IMR-90 (cell line): ENCODE results near the gene ESRRG. TPM values are rescaled to one million over a fixed set of nuclear protein-coding genes. Genes with fewer than 3 reads are reported as not detected.

Experiments
- ATAC-seq: fragments of 200-7000 bp; cut with Tn5 transposase; 2 replicates; pipeline ENCODE4 v1.9.1; 2020; ENCODE audit warnings: low read depth, mild to moderate bottlenecking, moderate library complexity
- BruUV-seq: library from RNA; stranded (reverse); fragments of 400-500 nt; replicated peaks from 2 replicates; lab custom pipeline; 2021; lab: Mats Ljungman, UMichigan
- CTCF ChIA-PET: fragments of 300-600 bp; formaldehyde crosslinking; extraction: SDS; loops from one replicate; lab custom pipeline; 2021; ENCODE audit warnings: antibody characterized with exemption; lab: Yijun Ruan, JAX
- POLR2A ChIA-PET: fragments of 300-600 bp; sonication (Branson Sonifier 250); formaldehyde crosslinking; loops from one replicate; lab custom pipeline; 2022; ENCODE audit warnings: antibody characterized with exemption; ENCODE audit not compliant: unreplicated experiment; lab: Charles Lee
- DNase-seq: peaks from one replicate; pipeline ENCODE4 v3.0.0; 2013
- H2AFZ ChIP-seq: replicated peaks from 2 replicates; pipeline ENCODE3; 2013; ENCODE audit warnings: low read length, mild to moderate bottlenecking; ENCODE audit not compliant: poor library complexity
- H2AK5ac ChIP-seq: 2 replicates; pipeline ENCODE4 v1.6.1; 2013; ENCODE audit warnings: low read depth, low read length, inconsistent platforms
- H2AK9ac ChIP-seq: replicated peaks from 2 replicates; pipeline ENCODE3; 2013; ENCODE audit warnings: mild to moderate bottlenecking, low read depth, low read length, moderate library complexity; ENCODE audit not compliant: poor library complexity
- H2BK120ac ChIP-seq: 2 replicates; pipeline ENCODE4 v1.6.1; 2013; ENCODE audit warnings: low read depth, low read length, inconsistent platforms
- H2BK15ac ChIP-seq: 3 replicates; pipeline ENCODE4 v1.6.1; 2013; ENCODE audit warnings: low read depth, low read length, inconsistent platforms
- H2BK20ac ChIP-seq: 2 replicates; pipeline ENCODE4 v1.6.1; 2013; ENCODE audit warnings: low read depth, mild to moderate bottlenecking, inconsistent platforms, low read length, moderate library complexity
- H2BK5ac ChIP-seq: 2 replicates; pipeline ENCODE4 v1.6.1; 2013; ENCODE audit warnings: mild to moderate bottlenecking, low read depth, low read length, inconsistent platforms; ENCODE audit not compliant: poor library complexity, severe bottlenecking
- H3K14ac ChIP-seq: replicated peaks from 2 replicates; pipeline ENCODE4 v1.6.1; 2013; ENCODE audit warnings: low read depth, low read length, inconsistent platforms
- H3K18ac ChIP-seq: 2 replicates; pipeline ENCODE4 v1.6.1; 2013; ENCODE audit warnings: low read depth, low read length, control low read depth
- H3K23ac ChIP-seq: 2 replicates; pipeline ENCODE4 v1.6.1; 2013; ENCODE audit warnings: low read depth, low read length, inconsistent platforms
- H3K27ac ChIP-seq: 2 replicates; pipeline ENCODE4 v1.5.1; 2013; ENCODE audit warnings: mild to moderate bottlenecking, control low read depth, low read length; ENCODE audit not compliant: insufficient read depth
- H3K27me3 ChIP-seq: 2 replicates; pipeline ENCODE4 v1.6.1; 2013; ENCODE audit warnings: low read length; ENCODE audit not compliant: control insufficient read depth, insufficient read depth
- H3K36me3 ChIP-seq: 2 replicates; pipeline ENCODE4 v1.6.1; 2013; ENCODE audit warnings: low read length, mixed read lengths; ENCODE audit not compliant: control insufficient read depth, insufficient read depth
- H3K4ac ChIP-seq: 2 replicates; pipeline ENCODE4 v1.6.1; 2013; ENCODE audit warnings: low read depth, low read length, inconsistent platforms
- H3K4me1 ChIP-seq: 2 replicates; pipeline ENCODE4 v1.6.1; 2013; ENCODE audit warnings: low read length, mixed read lengths; ENCODE audit not compliant: control insufficient read depth, insufficient read depth
- H3K4me2 ChIP-seq: 2 replicates; pipeline ENCODE4 v1.6.1; 2013; ENCODE audit warnings: low read depth, mild to moderate bottlenecking, control low read depth, low read length, moderate library complexity
- H3K4me3 ChIP-seq: 2 replicates; pipeline ENCODE4 v1.5.1; 2013; ENCODE audit warnings: low read depth, mild to moderate bottlenecking, control low read depth, low read length, moderate library complexity; ENCODE audit not compliant: insufficient read depth
- H3K56ac ChIP-seq: 2 replicates; pipeline ENCODE4 v1.6.1; 2013; ENCODE audit warnings: low read length, inconsistent platforms; ENCODE audit not compliant: insufficient read depth; ENCODE audit errors: extremely low read depth
- H3K79me1 ChIP-seq, 2 experiments: 2 replicates each; pipeline ENCODE4 v1.6.1; 2013; ENCODE audit warnings: low read length in 2 of 2, inconsistent platforms in 1 of 2, low read depth in 1 of 2
- H3K9ac ChIP-seq: 2 replicates; pipeline ENCODE4 v1.6.1; 2013; ENCODE audit warnings: low read depth, low read length, control low read depth
- H3K9me1 ChIP-seq: 2 replicates; pipeline ENCODE4 v1.6.1; 2013; ENCODE audit warnings: low read length, inconsistent platforms; ENCODE audit not compliant: insufficient read depth
- H3K9me3 ChIP-seq: 2 replicates; pipeline ENCODE4 v1.6.1; 2013; ENCODE audit warnings: low read length; ENCODE audit not compliant: control insufficient read depth, insufficient read depth
- H4K20me1 ChIP-seq: 2 replicates; pipeline ENCODE4 v1.6.1; 2013; ENCODE audit warnings: low read length, inconsistent platforms; ENCODE audit not compliant: insufficient read depth
- H4K5ac ChIP-seq: 2 replicates; pipeline ENCODE4 v1.6.1; 2013; ENCODE audit warnings: mild to moderate bottlenecking, low read depth, low read length, control low read depth
- H4K8ac ChIP-seq, 2 experiments: 2 replicates each; pipeline ENCODE4 v1.6.1; 2013; ENCODE audit warnings: low read depth in 2 of 2, low read length in 2 of 2, control low read depth in 1 of 2, inconsistent platforms in 1 of 2
- H4K91ac ChIP-seq: 2 replicates; pipeline ENCODE4 v1.6.1; 2013; ENCODE audit warnings: low read depth, low read length, inconsistent platforms; ENCODE audit not compliant: insufficient read depth
- BHLHE40 ChIP-seq: fragments of 150-350 bp; IDR thresholded peaks from 2 replicates; pipeline ENCODE4 v1.6.1; 2016; ENCODE audit warnings: mild to moderate bottlenecking, low read depth, low read length
- CHD1 ChIP-seq: IDR thresholded peaks from 2 replicates; pipeline ENCODE4 v1.6.1; 2012; ENCODE audit warnings: low read depth, low read length, improper control_type of control experiment
- ELK1 ChIP-seq: fragments of 150-350 bp; IDR thresholded peaks from 2 replicates; pipeline ENCODE4 v1.6.1; 2016; ENCODE audit warnings: low read depth, mild to moderate bottlenecking, low read length, moderate library complexity, borderline replicate concordance
- FOS ChIP-seq: fragments of 150-350 bp; IDR thresholded peaks from 2 replicates; pipeline ENCODE4 v1.6.1; 2016; ENCODE audit warnings: low read depth, low read length
- MAFK ChIP-seq: IDR thresholded peaks from 2 replicates; pipeline ENCODE4 v1.6.1; 2012; ENCODE audit warnings: low read depth, low read length, improper control_type of control experiment
- MAZ ChIP-seq: IDR thresholded peaks from 2 replicates; pipeline ENCODE4 v1.6.1; 2012; ENCODE audit warnings: low read depth, mild to moderate bottlenecking, low read length, improper control_type of control experiment, moderate library complexity, borderline replicate concordance
- MXI1 ChIP-seq: IDR thresholded peaks from 2 replicates; pipeline ENCODE4 v1.6.1; 2012; ENCODE audit warnings: low read depth, mild to moderate bottlenecking, low read length, moderate library complexity, borderline replicate concordance
- NFE2L2 ChIP-seq: fragments of 150-350 bp; IDR thresholded peaks from 2 replicates; pipeline ENCODE4 v1.6.1; 2016; ENCODE audit warnings: low read depth, mild to moderate bottlenecking, low read length
- POLR2A ChIP-seq: IDR thresholded peaks from 2 replicates; pipeline ENCODE4 v1.6.1; 2012; ENCODE audit warnings: mild to moderate bottlenecking, low read depth, low read length
- RCOR1 ChIP-seq: IDR thresholded peaks from 2 replicates; pipeline ENCODE4 v1.6.1; 2012; ENCODE audit warnings: mild to moderate bottlenecking, low read length, improper control_type of control experiment; ENCODE audit not compliant: insufficient replicate concordance
- RFX5 ChIP-seq: IDR thresholded peaks from 2 replicates; pipeline ENCODE4 v1.8.0; 2012; ENCODE audit warnings: low read depth, mild to moderate bottlenecking, low read length, moderate library complexity
- SMC3 ChIP-seq: fragments of 150-350 bp; IDR thresholded peaks from 2 replicates; pipeline ENCODE4 v1.6.1; 2016; ENCODE audit warnings: low read depth, mild to moderate bottlenecking, antibody characterized with exemption, low read length, moderate library complexity
- USF2 ChIP-seq: fragments of 150-350 bp; IDR thresholded peaks from 2 replicates; pipeline ENCODE4 v1.6.1; 2017; ENCODE audit warnings: mild to moderate bottlenecking, antibody characterized with exemption, low read length, low read depth
- WGBS, 2 experiments: methylation state at CpG; one replicate each; pipeline versions ENCODE4 v1.1.5 to v1.1.7; 2013; ENCODE audit warnings: missing lambda C conversion rate in 2 of 2; ENCODE audit not compliant: insufficient read length in 1 of 2; ENCODE audit errors: extremely low coverage in 2 of 2; 5-methylcytosine and 5-hydroxymethylcytosine counted together
- dilution Hi-C: fragments of 300-500 bp; cut with HindIII; formaldehyde crosslinking; loops from one replicate; pipeline ENCODE4 v1.14.3; 2018; ENCODE audit warnings: low sequenced_read_pairs; ENCODE audit not compliant: unreplicated experiment
- in situ Hi-C: fragments of 300-500 bp; cut with MboI; formaldehyde crosslinking; loops from 3 replicates; pipeline ENCODE4 v1.14.3; 2019; ENCODE audit warnings: low sequenced_read_pairs, inconsistent platforms, mixed read lengths
- intact Hi-C: fragments of 100-400 bp; cut with micrococcal nuclease; formaldehyde crosslinking; loops from 2 replicates; pipeline ENCODE4 v1.10.0; 2022
- polyA plus RNA-seq, 3 experiments: library from polyadenylated mRNA; depleted of rRNA; stranded (reverse); fragments of >200 nt; gene quantifications; 2 replicates each; pipeline ENCODE4 v1.2.3, GENCODE V29; 2012; ENCODE audit warnings: low replicate concordance in 1 of 3
- total RNA-seq: library from RNA; depleted of rRNA; stranded (reverse); fragments of >200 nt; gene quantifications from 2 replicates; pipeline ENCODE4 v1.2.3, GENCODE V29; 2012

The ESRRG gene
- total and polyA plus RNA-seq, 2 of the 4 experiments (the other 2 are of a cell fraction) = 0.17 to 0.54 TPM

GRCh38 chr1:216721062-216721461 is 2.2 kb downstream of the ESRRG start:
- Histone ChIP-seq H3K27me3 (no peaks in the 10 kb centered on the region), H3K9me1 (peaks cover 3% of the 10 kb centered on the region; the same call in 1 of the 2 replicates), H3K9ac (no peak overlapping the region), H2AK9ac (no peak overlapping the region), H2BK120ac (no peak overlapping the region), H2AK5ac (no peak overlapping the region), H3K9me3 (no peaks in the 10 kb centered on the region), H2AFZ (no peak overlapping the region), H4K20me1 (no peaks in the 10 kb centered on the region), H4K91ac (no peak overlapping the region), H4K5ac (no peak overlapping the region), H3K4me2 (no peak overlapping the region), H3K36me3 (no peaks in the 10 kb centered on the region), H3K23ac (no peak overlapping the region), H3K79me1 (no peaks in the 10 kb centered on the region), H2BK5ac (no peak overlapping the region), H4K8ac (no peak overlapping the region), H3K14ac (no peak overlapping the region), H3K18ac (no peak overlapping the region), H3K27ac (no peak overlapping the region), H2BK20ac (no peak overlapping the region), H3K4me3 (no peak overlapping the region), H2BK15ac (no peak overlapping the region), H3K4ac (no peak overlapping the region), H3K4me1 (peaks cover 2% of the 10 kb centered on the region; the same call in 1 of the 2 replicates), H3K56ac (no peak overlapping the region)
- CTCF ChIA-PET = interaction anchor here (0.8 to 1.5 kb wide), 2 partner anchors 15 to 36 kb away, joined by 3 read pairs; no protein-coding TSS in a partner anchor
- dilution Hi-C loops = no loop called here
- intact Hi-C loops = loop anchor here (5.0 kb wide), 3 partner anchors 119 to 499 kb away; no protein-coding TSS in a partner anchor
- no peak for ATAC-seq
- POLR2A ChIA-PET = no interaction called here
- no CpG with 5 or more reads among the region's 5 CpGs for WGBS, 2 experiments
- DNase-seq = no peak
- TF ChIP-seq BHLHE40 = no peak
- no peak for TF ChIP-seq SMC3
- no peak for TF ChIP-seq RCOR1
- TF ChIP-seq MAFK = no peak
- TF ChIP-seq MXI1 = no peak
- TF ChIP-seq CHD1 = no peak
- no peak for TF ChIP-seq POLR2A
- no peak for TF ChIP-seq FOS
- TF ChIP-seq NFE2L2 = no peak
- TF ChIP-seq RFX5 = no peak
- TF ChIP-seq USF2 = no peak
- no peak for TF ChIP-seq ELK1
- TF ChIP-seq MAZ = no peak
- in situ Hi-C loops = no loop called here
- BruUV-seq = no TSS peak
